Activated gamma-delta T cell (primary cell): ENCODE results near the gene PIAS4.

Source experiments
- DNase-seq: peaks from one replicate; lab custom pipeline; 2025; lab: John Stamatoyannopoulos, UW

PIAS4 gene

DNA sequence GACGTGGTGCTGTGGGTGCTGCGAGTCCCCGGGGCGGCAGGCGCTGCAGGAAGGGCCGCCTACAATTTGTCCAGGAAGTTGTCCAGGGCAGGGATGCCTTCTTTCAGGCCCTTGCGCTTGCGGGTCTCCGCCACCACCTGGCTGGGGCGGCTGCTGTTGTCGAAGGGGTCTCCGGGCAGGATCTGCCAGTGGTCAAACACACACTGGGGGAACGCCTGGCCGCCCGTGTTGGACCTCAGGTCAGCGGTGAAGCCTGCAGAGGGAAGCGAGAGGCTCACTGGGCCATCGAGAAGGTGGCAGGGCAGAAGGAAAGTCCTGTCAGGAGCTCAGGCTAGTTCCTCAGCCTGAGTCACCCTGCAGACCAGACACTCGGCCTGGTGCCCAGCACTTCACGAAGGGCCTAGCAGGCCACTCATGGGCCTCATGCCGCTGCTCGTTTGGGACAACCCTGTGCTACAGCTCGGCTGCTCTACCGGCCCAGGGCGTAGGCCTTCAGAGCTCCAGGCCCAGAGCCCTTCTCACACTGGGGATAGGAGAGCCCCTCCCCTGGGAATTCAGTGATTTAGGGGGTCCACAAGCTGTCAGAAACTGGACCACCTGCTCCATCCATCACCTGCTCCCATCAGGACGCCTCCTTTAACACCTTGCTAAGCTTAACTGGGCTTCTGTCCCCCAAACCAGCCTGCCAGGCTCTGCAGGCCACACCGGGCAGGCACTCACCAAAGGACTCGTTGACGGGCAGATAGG is 30.9 kb upstream of the PIAS4 start:
- no peak for DNase-seq

DNA sequence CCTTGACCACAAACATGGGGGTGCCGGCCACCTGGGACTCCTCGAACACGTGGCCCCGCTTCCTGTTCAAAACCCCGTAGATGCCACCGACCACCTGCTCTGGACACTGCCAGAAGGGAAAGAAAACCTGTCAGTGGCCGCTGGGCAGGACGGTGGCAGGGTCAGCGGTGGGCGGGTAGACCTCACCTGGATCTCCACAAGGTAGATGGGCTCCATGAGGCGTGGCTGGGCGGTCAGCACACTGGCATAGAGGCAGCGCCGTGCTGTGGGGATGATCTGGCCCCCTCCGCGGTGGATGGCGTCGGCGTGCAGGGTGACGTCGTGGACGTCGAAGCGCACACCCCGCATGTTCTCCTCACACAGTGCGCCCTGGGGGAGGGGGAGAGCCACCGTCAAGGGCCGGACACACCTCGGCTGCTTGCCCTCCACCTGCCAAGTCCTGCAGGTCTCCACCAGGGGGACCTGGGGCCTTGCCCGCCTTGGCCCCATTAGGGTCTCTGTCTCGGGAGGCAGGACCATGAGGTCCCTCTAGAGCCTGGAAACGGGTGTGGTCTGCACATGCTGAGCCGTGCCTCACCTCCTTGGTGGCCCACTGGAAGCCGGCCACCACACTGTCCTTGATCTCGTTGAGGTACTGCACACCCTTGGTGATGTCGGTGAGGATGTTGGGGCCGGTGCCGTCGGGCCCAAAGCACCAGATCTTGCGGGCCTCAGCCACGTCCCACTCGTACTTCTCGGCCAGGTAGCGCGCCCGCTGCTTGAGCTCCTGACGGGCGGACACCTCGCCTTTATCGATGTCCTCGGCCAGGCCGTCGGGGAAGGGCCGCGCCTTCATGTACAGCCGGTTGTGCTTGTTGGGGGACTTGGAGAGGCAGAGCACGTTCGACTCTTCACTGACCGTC is 30.0 kb upstream of the PIAS4 start:
- no peak for DNase-seq

DNA sequence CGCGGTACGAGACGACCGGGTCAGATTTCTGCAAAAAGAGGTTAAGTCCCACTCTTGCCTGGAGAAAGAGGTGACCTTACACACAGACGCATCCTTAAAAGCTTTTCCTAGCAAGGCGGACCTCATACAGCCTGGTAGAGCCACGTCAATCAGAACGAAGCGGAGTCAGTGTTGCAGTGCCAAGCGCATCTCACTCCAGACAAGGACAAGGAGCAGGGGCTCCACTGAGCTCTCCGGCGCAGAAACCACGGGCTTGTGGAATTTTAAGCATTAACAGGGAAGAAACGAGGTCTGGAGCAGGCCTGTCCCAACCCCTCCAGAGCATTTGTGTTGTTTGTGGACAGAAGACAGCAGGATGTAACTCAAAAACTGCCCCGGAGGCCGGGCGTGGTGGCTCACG is 29.4 kb upstream of the PIAS4 start:
- no peak for DNase-seq

DNA sequence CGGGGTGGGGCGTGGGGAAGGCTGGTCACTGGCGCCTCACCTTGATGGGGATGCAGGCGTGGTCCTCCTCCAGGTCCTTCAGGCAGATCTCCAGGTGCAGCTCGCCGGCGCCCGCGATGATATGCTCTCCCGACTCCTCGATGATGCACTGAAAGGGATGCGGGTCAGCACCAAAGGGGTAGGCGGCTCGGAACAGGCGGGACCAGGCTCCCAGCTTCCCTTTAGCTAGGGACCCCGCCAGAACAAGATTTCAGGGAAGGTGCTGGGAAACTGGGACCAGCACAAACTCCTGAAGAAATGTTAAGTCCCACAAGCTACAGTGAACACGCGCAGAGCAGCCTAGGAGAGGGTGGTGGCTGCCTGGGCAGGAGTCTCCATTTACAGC is 28.3 kb upstream of the PIAS4 start:
- no peak for DNase-seq

DNA sequence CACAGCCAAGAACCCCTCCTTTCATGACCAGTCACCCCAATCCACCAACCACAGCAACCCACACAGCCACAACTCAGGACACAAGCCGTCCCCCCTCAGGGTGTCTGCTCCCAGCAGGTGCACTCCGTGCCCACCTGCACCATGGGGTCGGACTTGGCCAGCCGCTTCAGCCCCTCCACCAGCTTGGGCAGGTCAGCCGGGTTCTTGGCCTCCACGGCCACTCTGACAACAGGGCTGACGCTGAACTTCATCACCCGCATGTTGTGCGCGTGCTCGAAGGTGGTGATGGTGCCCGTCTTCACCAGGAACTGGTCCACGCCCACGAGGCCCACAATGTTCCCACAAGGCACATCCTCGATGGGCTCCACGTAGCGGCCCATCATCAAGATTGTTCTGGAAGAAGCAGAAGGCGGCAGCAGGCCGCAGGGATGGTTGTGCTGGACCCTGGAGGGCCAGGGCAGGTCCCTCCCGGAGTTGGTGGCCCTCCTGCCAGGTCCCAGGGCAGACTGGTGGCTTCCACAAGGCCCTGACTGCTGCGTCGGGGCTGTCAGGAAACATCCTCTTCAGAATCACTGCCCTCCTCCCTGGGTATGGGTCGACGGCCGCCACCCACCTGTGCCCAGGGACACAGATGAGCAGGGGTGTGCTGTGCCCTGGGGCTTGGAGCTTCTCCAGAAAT is 27.7 kb upstream of the PIAS4 start:
- DNase-seq, result no peak

DNA sequence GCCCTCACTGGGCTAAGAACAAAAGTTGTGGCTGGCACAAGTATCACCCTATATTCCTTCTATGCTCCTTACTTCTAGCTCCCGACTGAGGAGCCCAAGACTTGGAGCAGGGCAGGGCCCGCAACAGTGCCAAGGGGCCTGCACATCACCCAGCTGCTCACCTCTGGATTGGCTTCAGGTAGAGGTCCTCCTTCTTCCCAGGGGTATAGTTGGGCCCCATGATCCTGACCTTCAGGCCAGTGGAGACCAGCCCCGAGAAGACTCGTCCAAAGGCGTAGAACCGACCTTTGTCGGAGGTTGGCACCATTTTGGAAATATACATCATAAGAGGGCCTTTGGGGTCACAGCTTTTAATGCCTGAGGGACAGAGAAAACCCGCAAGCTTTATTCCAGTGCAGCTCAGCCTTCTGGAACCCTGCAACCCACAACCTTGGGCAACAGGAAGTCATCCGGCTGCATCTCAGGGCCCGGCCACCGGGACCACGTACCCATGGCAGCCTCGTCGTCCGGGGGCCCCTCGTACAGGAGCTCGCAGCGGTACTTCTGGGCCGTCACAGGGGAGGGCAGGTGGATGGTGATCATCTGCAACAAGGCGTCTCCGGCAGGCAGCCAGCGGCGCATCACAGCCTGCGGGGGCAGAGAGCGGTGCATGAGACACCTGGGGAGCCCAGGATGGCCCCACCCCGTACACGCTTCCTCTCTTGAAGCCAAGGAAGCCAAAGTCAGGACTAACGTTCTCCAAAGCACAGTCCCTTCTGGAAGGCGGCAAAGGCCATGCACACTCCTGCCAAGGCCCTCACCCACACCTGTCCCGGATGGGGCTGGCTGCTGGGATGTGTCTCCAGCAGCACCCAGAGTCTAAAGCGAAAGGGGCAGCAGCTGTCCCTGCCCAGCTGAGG is 26.9 kb upstream of the PIAS4 start:
- no peak for DNase-seq

DNA sequence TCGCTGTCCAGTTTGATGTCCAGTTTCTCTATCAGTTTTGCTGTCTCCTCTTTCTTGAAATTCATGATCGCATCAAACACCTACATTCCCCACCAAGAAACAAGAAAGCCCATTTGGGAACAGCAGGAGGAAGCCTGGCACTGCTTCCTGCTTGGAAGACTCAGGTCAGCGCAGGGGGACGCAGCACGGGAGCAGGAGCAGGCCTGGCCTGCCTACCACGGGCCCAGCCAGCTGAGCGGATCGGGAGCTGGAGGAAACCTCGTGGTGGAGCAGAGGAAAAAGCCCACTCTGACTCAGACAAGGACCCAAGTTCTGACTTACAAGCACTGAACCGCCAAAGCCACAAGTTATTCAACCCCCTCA is 26.2 kb upstream of the PIAS4 start:
- DNase-seq, result no peak

DNA sequence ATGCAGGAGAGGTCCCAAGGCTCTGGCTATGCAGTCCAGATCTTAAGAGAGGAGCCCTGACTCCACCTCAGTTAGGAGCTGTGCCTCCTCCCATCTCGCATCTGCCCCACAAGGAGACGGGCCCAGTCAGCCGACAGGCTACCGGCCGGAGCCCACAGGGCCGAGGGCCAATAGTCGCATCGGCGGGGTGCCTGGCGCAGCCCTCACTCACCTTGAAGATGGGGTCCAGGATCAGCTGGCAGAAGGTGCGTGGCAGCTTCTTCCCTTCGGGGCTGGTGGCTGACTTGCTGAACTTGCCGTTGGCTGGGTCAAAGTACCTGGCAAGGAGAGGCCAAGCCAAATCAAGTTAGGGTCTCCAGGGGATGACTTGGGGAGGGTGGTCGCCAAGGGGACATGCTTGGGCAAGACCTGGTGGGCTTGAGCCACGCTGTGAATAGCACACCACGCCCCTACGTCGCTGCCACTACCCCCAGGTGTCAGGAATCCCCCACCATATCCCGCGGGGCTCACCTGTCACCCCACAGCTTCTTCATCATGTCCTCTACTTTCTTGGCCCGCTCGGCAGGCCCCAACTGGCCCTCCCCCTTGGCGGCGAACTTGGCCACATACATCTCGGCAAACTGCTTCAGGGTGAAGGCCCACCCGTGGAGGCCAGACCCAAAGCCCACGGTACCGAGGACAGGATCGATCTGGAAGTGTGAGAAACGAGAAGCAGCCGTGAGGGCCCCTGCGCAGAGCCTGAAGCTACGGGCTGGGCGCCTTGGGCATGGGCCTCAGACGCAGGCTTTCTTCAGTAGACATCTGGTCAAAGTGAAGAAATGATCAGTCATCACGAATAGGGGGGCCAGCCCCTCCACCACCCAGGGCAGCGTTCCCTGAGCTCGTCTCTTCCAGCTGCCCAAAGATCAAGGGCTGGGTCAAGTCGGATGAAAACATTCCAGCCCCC is 25.5 kb upstream of the PIAS4 start:
- DNase-seq, result no peak

DNA sequence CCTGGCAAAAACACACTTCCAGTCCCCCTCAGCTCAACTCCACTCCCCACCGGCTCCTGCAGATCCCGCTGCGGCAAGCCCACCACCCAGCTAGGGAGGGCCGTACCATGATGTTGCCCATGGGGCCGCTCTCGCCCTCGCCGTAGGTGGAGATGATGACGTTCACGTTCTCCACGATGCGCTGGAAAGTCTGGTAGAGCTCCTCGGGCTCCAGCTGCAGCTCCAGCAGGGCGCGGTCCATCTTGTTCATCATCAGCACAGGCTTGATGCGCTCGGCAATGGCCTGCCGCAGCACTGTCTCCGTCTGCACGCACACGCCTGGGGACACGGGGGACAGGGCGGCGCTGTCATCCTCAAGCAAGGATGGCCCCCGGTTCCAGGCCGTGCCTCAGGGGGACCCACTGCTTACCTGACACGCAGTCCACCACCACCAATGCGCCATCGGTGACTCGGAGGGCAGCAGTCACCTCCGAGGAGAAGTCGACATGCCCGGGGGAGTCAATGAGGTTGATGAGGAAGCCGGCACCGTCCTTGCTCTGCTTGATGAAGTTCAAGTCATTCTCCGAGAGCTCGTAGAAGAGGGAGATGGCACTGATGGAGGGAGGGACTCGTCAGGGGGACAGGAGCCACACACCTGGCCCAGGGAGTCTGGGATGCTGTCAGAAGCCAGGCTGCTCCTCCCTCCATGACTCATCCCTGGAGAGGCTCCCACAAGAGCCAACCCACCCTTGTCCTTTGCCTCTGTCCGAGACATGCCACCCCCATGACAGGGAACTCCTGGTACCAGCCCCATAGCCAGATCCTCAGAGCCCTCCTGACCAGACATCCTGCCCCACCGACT is 24.6 kb upstream of the PIAS4 start:
- DNase-seq, result no peak

DNA sequence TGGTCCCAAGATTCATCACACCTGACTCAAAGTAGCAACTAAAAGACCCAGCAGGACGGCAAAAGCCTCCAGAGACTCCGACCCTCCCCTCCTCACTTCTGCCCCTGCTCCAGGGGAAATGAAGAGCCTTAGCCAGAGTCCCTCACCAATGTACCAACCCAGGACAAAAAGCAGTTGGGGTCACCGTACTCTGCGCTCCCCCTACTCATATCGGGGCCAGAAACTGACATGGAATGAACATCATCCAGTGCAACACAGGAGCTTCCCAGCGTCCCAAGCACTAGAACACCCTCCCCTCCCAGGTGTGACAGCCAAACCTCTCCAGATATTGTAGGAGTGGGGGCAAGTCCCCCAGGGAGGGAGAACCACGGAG is 24.0 kb upstream of the PIAS4 start:
- DNase-seq, result no peak

DNA sequence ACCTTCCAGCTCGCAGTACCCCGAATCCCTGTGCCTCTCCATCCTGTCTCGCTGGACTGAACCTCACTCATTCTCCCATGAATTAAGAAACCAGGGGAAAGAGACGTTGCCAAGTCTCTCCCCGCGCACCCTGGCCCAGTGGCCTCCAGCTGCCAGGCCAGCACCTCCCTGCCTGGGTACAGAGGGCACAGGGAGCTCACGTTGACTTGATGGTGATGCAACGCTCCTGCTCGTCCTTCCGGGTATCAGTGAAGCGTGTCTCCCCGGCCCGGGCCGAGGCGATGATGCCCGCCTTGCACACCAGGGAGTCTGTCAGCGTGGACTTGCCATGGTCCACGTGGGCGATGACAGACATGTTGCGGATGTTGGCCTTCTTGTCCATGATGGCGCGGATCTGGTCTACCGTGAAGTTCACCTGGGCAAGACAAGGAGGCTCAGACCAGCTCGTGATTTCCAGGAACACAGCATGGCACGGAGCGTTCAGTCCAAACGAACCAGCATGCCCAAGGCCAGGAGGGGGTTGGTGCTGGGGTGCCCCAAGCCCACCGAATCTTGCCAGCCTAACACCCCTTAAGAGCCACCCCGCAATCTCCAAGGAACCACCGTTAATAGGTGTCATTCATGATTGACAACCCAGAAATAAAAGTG is 23.5 kb upstream of the PIAS4 start:
- DNase-seq, result no peak

DNA sequence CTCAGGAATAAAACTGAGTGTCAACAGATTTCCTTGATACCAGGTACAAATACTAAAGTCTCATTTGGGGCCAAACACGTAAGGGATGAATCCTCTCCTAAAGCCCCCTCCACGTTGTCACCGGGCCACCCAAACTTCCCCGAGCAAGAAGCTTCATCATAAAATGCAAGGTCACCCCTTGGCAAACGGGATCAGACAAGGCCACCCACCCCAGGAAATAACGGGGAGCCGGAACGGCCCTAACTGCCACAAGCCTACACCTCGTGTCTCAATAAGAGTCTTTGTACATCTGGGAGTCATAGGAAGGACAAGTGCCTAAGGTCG is 23.0 kb upstream of the PIAS4 start:
- DNase-seq, result no peak

DNA sequence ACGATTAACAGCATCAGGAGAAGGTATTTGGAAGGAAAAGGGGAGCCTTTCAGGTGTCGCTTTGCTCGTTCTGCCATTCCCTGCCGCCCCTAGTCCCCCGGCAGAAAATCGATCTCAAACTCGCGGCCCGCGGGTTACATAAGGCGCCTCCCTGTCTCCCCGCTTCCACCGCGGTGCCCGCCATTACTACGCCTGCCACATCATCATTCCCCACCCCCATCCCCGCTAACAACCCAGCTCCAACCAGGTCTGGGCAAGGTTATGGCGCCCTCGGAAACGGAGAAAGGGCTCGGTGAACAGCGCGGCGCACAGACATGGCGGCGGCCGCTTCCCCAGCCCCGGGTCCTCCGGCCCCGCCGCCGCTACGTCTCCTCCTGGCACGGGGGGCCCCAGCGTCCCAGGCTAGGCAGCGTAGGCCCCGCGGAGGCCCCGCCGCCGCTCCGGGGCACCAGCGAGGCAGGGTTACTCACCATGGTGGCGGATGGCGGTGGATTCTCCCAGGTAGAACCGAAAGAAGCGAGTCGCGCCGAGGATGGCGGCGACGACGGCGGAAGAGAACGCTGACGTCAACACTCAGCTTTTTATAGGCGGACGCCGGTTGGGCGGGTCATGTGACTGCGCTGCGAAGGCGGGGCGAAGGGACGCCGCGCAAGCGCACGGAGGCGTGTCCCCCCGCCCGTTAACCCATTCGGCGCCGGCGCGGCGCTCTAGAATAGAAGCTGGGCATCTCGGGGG is 22.5 kb upstream of the PIAS4 start, which contains the start of gene EEF2:
EEF2 (minus strand) TSS at position 556 of the 735 bp plus-strand sequence; CDS start at position 473, 83 bp downstream.
- DNase-seq, result peak; percentile 72

DNA sequence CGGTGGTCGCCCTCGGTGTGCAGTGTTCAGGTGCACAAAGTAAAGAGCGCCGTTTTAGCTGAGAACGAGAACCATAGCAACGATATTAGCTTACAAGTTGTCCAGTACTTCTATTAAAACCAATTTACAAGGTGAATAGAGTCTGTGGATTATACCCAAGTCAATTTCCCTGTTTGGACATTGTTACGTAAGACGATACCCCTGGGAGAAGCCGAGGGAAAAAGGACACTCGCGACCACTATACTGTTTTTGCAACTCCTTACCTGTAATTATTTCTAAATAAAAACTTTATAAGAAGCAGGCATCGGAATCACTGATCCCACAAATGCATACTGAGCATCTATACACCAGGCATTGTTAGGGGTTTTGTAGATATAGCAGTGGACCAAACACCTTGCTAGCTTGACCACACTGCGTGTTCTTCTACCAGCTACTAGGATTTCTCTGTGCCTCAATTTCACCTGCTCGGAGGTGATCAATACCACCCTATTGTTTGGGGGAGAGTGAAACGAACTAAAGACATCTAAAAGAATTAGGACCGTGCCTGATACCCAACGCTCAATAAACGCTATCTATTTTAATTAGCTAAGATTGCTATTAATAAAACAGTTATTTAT is 21.8 kb upstream of the PIAS4 start:
- DNase-seq, result no peak

DNA sequence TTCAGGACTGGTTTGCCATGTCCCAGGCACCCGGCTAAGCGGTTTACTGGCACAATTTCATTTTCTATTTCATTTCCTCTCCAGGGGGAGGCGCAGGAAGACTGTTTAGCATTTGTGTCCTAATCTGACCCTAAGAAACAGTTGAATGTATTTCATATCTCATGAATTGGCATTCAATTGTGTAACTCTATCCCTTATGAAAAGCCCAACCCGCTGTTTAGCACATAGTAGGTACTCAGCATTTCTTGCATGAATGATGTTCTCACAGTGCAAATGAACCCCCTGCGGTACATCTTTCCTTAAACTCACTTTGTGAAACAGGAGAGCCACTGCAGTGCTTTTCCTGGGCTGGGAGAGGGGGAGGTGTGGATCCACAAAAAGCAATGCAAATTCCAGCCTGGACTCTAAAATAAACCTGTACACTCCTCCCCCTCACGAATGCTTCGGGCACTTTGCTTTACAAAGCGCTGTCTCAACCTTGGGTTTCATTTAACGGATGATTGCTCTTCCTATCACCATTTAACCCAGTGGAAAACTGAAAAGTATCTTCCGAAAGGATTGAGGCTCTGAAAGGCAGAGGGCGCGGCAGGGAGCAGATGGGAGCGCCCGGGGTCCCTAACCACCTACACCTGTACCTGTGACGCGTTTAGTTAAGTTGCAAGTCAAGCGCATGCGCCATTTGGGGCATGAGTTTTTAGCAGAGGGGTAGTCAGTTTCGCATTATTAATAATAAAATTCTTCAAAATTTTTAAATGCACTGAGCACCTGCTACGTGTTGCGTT is 21.1 kb upstream of the PIAS4 start:
- no peak for DNase-seq

DNA sequence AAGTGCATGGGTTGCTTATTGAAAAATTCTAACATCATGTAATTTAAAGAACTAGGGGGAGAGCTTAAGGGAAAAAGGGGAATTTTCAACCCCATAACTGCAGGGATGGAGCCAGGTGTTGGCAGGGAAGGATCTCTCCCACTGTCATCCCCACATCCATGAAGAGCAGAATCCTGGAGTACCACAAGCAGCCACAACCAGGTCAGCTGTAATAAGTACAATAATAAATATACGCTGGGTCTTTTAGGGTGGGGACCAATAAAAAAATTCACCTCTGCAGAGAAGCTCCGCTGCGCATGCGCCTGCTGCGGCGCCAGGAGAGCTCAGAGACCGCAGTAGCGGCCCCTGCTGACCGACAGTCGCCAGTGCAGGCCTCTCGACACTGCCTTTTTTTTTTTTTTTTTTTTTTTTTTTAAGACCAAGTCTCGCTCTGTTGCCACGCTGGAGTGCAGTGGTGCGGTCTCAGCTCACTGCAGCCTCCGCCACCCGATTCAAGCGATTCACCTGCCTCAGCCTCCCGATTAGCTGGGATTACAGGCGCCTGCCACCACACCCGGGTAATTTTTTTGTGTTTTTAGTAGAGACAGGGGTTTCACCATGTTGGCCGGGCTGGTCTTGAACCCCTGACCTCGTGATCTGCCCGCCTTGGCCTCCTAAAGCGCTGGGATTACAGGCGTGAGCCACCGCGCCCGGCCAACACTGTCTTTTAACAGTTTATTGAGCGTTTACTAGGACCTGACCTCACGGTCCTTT is 19.7 kb upstream of the PIAS4 start:
- peak; percentile 77 for DNase-seq

DNA sequence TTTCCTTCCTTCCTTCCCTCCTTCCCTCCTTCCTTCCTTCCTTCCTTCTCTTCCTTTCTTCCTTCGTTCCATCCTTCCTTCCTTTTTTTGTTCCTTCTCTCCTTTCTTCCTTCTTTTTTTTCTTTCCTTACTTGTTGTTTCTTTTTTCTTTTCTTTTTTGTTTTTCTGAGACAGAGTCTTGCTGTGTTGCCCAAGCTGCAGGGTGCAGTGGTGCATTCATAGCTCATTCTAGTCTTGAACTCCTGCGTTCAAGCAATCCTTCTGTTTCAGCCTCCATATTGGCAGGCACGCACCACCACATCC is 16.8 kb upstream of the PIAS4 start:
- DNase-seq, result no peak
